Neural progenitor cell (in vitro differentiated cells): Measurements from ENCODE around the gene RNH1. TPM values are rescaled to one million over a fixed set of nuclear protein-coding genes. Genes with fewer than 3 reads are reported as not detected.

Source experiments
- DNase-seq: peaks from one replicate; pipeline ENCODE4 v3.0.0-alpha.2; 2016; ENCODE audit warnings: low spot score
- H2AFZ ChIP-seq: fragments of 200-600 bp; sonication (generic); replicated peaks from 2 replicates; pipeline ENCODE4 v1.6.1; 2016; ENCODE audit warnings: antibody characterized with exemption
- H3F3A ChIP-seq: fragments of 200-600 bp; sonication (generic); 2 replicates; pipeline ENCODE4 v1.6.1; 2016; ENCODE audit warnings: antibody characterized with exemption, low read depth
- H3K27ac ChIP-seq: fragments of 200-600 bp; sonication (generic); 2 replicates; pipeline ENCODE4 v1.5.1; 2016; ENCODE audit warnings: mild to moderate bottlenecking
- H3K27me3 ChIP-seq: fragments of 200-600 bp; sonication (generic); 2 replicates; pipeline ENCODE4 v1.6.1; 2016; ENCODE audit warnings: mild to moderate bottlenecking, moderate library complexity
- H3K36me3 ChIP-seq: fragments of 200-600 bp; sonication (generic); 2 replicates; pipeline ENCODE4 v1.5.1; 2016
- H3K4me1 ChIP-seq: fragments of 200-600 bp; sonication (generic); 2 replicates; pipeline ENCODE4 v1.6.1; 2016; ENCODE audit warnings: mixed run types
- H3K4me2 ChIP-seq: fragments of 200-600 bp; sonication (generic); 2 replicates; pipeline ENCODE4 v1.6.1; 2016
- H3K4me3 ChIP-seq: fragments of 200-600 bp; sonication (generic); 2 replicates; pipeline ENCODE4 v1.5.1; 2016
- H3K79me2 ChIP-seq: fragments of 200-600 bp; sonication (generic); 2 replicates; pipeline ENCODE4 v1.6.1; 2016; ENCODE audit warnings: low read depth
- H3K9ac ChIP-seq: fragments of 200-600 bp; sonication (generic); 2 replicates; pipeline ENCODE4 v1.6.1; 2016
- H3K9me3 ChIP-seq: fragments of 200-600 bp; sonication (generic); 2 replicates; pipeline ENCODE4 v1.5.1; 2016; ENCODE audit warnings: low read depth
- H4K20me1 ChIP-seq: fragments of 200-600 bp; sonication (generic); 2 replicates; pipeline ENCODE4 v1.6.1; 2016; ENCODE audit warnings: low read depth
- H3K27ac Mint-ChIP-seq: 3 replicates; pipeline ENCODE4 v1.8.0; 2021; ENCODE audit warnings: mixed read lengths
- H3K27me3 Mint-ChIP-seq: 2 replicates; pipeline ENCODE4 v1.8.0; 2022; ENCODE audit warnings: low read depth, mild to moderate bottlenecking, inconsistent platforms, moderate library complexity, mixed read lengths; ENCODE audit not compliant: insufficient read depth
- H3K36me3 Mint-ChIP-seq: 3 replicates; pipeline ENCODE4 v1.8.0; 2021; ENCODE audit warnings: mixed read lengths
- H3K4me1 Mint-ChIP-seq: 3 replicates; pipeline ENCODE4 v1.8.0; 2021; ENCODE audit warnings: mixed read lengths
- H3K4me3 Mint-ChIP-seq: 3 replicates; pipeline ENCODE4 v1.8.0; 2021; ENCODE audit warnings: mild to moderate bottlenecking, moderate library complexity, mixed read lengths
- H3K9me3 Mint-ChIP-seq: 3 replicates; pipeline ENCODE4 v1.8.0; 2020; ENCODE audit warnings: mixed read lengths
- EZH2 ChIP-seq: fragments of 200-600 bp; sonication (generic); IDR thresholded peaks from 2 replicates; pipeline ENCODE4 v1.6.1; 2017; ENCODE audit warnings: antibody characterized with exemption, mild to moderate bottlenecking, moderate library complexity
- EZH2phosphoT487 ChIP-seq: fragments of 200-600 bp; sonication (generic); IDR thresholded peaks from 2 replicates; pipeline ENCODE4 v1.6.1; 2017; ENCODE audit warnings: antibody characterized with exemption
- total RNA-seq: library from RNA; depleted of rRNA; stranded (reverse); fragments of >200 nt; gene quantifications from 2 replicates; pipeline ENCODE4 v1.2.3, GENCODE V29; 2015; ENCODE audit warnings: low replicate concordance
- TF ChIP-seq, protein P1 (sequence below): fragments of 200-600 bp; sonication (generic); IDR thresholded peaks from 2 replicates; pipeline ENCODE4 v1.5.1; 2017; ENCODE audit warnings: antibody characterized with exemption, mild to moderate bottlenecking

Gene RNH1
- total RNA-seq, 1 donor from 2014 or later, result 10.5 TPM

GRCh38 chr11:490930-491260, 16.1 kb downstream of the RNH1 start:
- no peak for DNase-seq
- H4K20me1 ChIP-seq, result no peaks in the 10 kb centered on the region
- Mint-ChIP-seq H3K4me1 (peaks cover 2% of the 10 kb centered on the region), H3K27ac (no peak overlapping the region), H3K36me3 (peaks cover 5% of the 10 kb centered on the region), H3K4me3 (no peak overlapping the region), H3K9me3 (peaks cover 1% of the 10 kb centered on the region), H3K27me3 (peaks cover 3% of the 10 kb centered on the region)
- no peak overlapping the region for H3K4me2 ChIP-seq
- H2AFZ ChIP-seq, result no peak overlapping the region
- H3K9me3 ChIP-seq, result no peaks in the 10 kb centered on the region
- TF ChIP-seq, protein P1, sequence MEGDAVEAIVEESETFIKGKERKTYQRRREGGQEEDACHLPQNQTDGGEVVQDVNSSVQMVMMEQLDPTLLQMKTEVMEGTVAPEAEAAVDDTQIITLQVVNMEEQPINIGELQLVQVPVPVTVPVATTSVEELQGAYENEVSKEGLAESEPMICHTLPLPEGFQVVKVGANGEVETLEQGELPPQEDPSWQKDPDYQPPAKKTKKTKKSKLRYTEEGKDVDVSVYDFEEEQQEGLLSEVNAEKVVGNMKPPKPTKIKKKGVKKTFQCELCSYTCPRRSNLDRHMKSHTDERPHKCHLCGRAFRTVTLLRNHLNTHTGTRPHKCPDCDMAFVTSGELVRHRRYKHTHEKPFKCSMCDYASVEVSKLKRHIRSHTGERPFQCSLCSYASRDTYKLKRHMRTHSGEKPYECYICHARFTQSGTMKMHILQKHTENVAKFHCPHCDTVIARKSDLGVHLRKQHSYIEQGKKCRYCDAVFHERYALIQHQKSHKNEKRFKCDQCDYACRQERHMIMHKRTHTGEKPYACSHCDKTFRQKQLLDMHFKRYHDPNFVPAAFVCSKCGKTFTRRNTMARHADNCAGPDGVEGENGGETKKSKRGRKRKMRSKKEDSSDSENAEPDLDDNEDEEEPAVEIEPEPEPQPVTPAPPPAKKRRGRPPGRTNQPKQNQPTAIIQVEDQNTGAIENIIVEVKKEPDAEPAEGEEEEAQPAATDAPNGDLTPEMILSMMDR, result no peak
- TF ChIP-seq EZH2phosphoT487 (no peak), EZH2 (no peak)
- H3K79me2 ChIP-seq, result no peaks in the 10 kb centered on the region
- no peaks in the 10 kb centered on the region for H3K36me3 ChIP-seq
- H3K4me1 ChIP-seq, result no peaks in the 10 kb centered on the region
- no peak overlapping the region for H3K9ac ChIP-seq
- H3K27ac ChIP-seq, result no peak overlapping the region
- H3K4me3 ChIP-seq, result no peak overlapping the region
- peaks cover 3% of the 10 kb centered on the region for H3F3A ChIP-seq
- no peaks in the 10 kb centered on the region for H3K27me3 ChIP-seq

GRCh38 chr11:490186-490929, 16.7 kb downstream of the RNH1 start:
- Histone ChIP-seq H3K27ac (no peak overlapping the region), H3K4me2 (no peak overlapping the region), H3F3A (no peaks in the 10 kb centered on the region), H3K79me2 (no peaks in the 10 kb centered on the region), H3K4me3 (no peak overlapping the region), H3K36me3 (no peaks in the 10 kb centered on the region), H3K4me1 (no peaks in the 10 kb centered on the region), H4K20me1 (no peaks in the 10 kb centered on the region), H3K27me3 (no peaks in the 10 kb centered on the region), H3K9me3 (no peaks in the 10 kb centered on the region), H2AFZ (no peak overlapping the region), H3K9ac (no peak overlapping the region)
- H3K36me3 Mint-ChIP-seq, result peaks cover 4% of the 10 kb centered on the region
- no peak for DNase-seq
- H3K4me3 Mint-ChIP-seq, result no peak overlapping the region
- no peaks in the 10 kb centered on the region for H3K9me3 Mint-ChIP-seq
- H3K4me1 Mint-ChIP-seq, result no peaks in the 10 kb centered on the region
- H3K27me3 Mint-ChIP-seq, result peaks cover 2% of the 10 kb centered on the region
- no peak overlapping the region for H3K27ac Mint-ChIP-seq
- no peak for TF ChIP-seq EZH2phosphoT487
- no peak for TF ChIP-seq EZH2
- TF ChIP-seq, protein P1, result no peak

DNA sequence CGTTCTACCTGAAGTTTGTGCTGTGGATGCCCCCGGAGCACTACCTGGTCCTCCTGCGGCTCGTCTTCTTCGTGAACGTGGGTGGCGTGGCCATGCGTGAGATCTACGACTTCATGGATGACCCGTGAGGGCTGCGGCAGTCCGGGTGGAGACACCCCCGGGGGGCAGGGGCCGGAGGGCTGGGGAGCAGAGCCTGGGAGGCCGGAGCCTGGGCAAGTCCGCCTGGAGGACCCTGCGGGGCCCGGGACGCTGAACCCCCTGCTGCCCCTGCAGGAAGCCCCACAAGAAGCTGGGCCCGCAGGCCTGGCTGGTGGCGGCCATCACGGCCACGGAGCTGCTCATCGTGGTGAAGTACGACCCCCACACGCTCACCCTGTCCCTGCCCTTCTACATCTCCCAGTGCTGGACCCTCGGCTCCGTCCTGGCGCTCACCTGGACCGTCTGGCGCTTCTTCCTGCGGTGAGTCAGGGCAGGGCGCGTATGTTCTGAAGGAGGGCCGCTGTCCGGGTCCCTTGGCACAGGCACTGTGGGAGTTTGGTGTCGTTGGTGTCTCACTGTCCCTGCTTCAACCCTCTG, 17.3 kb downstream of the RNH1 start:
- no peaks in the 10 kb centered on the region for H3K27me3 Mint-ChIP-seq
- Histone ChIP-seq H3K27me3 (no peaks in the 10 kb centered on the region), H3K9me3 (no peaks in the 10 kb centered on the region), H3K4me1 (no peaks in the 10 kb centered on the region), H3K4me3 (no peak overlapping the region), H3K27ac (no peak overlapping the region), H3F3A (no peaks in the 10 kb centered on the region), H3K79me2 (no peaks in the 10 kb centered on the region), H4K20me1 (no peaks in the 10 kb centered on the region), H2AFZ (no peak overlapping the region), H3K36me3 (no peaks in the 10 kb centered on the region), H3K4me2 (no peak overlapping the region), H3K9ac (no peak overlapping the region)
- H3K4me1 Mint-ChIP-seq, result no peaks in the 10 kb centered on the region
- no peak for DNase-seq
- no peaks in the 10 kb centered on the region for H3K9me3 Mint-ChIP-seq
- H3K4me3 Mint-ChIP-seq, result no peak overlapping the region
- H3K27ac Mint-ChIP-seq, result no peak overlapping the region
- no peaks in the 10 kb centered on the region for H3K36me3 Mint-ChIP-seq
- TF ChIP-seq EZH2phosphoT487 (no peak), EZH2 (no peak)
- TF ChIP-seq, protein P1, result no peak
